Adrenal gland (tissue), 12 donors: ENCODE results near the gene VRK1. TPM values are rescaled to one million over a fixed set of nuclear protein-coding genes. Genes with fewer than 3 reads are reported as not detected.

Experiments used
- DNase-seq, 7 donors: peaks; one replicate each; pipeline ENCODE4 v3.0.0-alpha.2; 2019 to 2020
- H3K27ac ChIP-seq, 5 donors: fragments of 200-600 bp; sonication (generic) in 4 of 5; 1 replicate in 3 of 5; 2 replicates in 2 of 5; pipeline versions ENCODE4 v1.5.1 to v1.8.0; 2016 to 2020; ENCODE audit warnings: mild to moderate bottlenecking in 1 of 5
- H3K27me3 ChIP-seq: fragments of 200-600 bp; 2 replicates; pipeline ENCODE4 v1.8.0; 2021
- H3K36me3 ChIP-seq, 2 donors: fragments of 200-600 bp; replicated peaks in 1 of 2; 1 replicate in 1 of 2; 2 replicates in 1 of 2; pipeline versions ENCODE4 v1.5.1 to v1.8.0; 2018 to 2022
- H3K4me1 ChIP-seq, 2 donors: fragments of 200-600 bp; replicated peaks in 1 of 2; 1 replicate in 1 of 2; 2 replicates in 1 of 2; pipeline versions ENCODE4 v1.5.1 to v1.8.0; 2018 to 2021
- H3K4me3 ChIP-seq, 4 donors: fragments of 200-600 bp; sonication (generic) in 3 of 4; one replicate each; pipeline ENCODE4 v1.5.1; 2016 to 2018
- H3K9me3 ChIP-seq, 3 donors: fragments of 200-600 bp; sonication (generic) in 1 of 3; replicated peaks in 1 of 3; 1 replicate in 2 of 3; 2 replicates in 1 of 3; pipeline versions ENCODE4 v1.5.1 to v1.8.0; 2016 to 2021
- POLR2A ChIP-seq, 2 donors: fragments of 450-650 bp; IDR thresholded peaks; one replicate each; pipeline ENCODE4 v1.6.1; 2017; ENCODE audit warnings: antibody characterized with exemption in 2 of 2, mild to moderate bottlenecking in 2 of 2, moderate library complexity in 1 of 2
- WGBS, 4 donors: extraction: QIAGEN DNeasy Blood & Tissue Kit in 2 of 4; methylation state at CpG; one replicate each; pipeline versions ENCODE4 v1.1.5 to v1.1.7; 2013 to 2017; 5-methylcytosine and 5-hydroxymethylcytosine counted together
- intact Hi-C, 2 donors: fragments of 100-400 bp; cut with DNase I; formaldehyde crosslinking; loops; one replicate each; pipeline versions ENCODE4 v1.14.1 to v1.15.0; 2022 to 2023
- polyA plus RNA-seq, 3 donors: library from polyadenylated mRNA; stranded (reverse); fragments of 200-250 nt in 2 of 3; fragments of 350-450 nt in 1 of 3; fragmentation: Illumina TruSeq in 1 of 3; extraction: RNeasy Lipid Tissue Mini Kit (QIAGEN cat#74804) in 1 of 3; gene quantifications; one replicate each; pipeline ENCODE4 v1.2.3, GENCODE V29; 2013 to 2014
- total RNA-seq, 9 donors: library from RNA; depleted of rRNA in 4 of 9; stranded (reverse); fragments of >200 nt in 4 of 9; fragments of 120-200 nt in 1 of 9; fragmentation: NEBNext Ultra II Directional in 1 of 9; extraction: Animal tissue kit (Norgen Biotek cat#: 25700) in 1 of 9; gene quantifications; one replicate each; pipeline versions ENCODE4 v1.1.0 to v1.2.4, GENCODE V29; 2013 to 2023
- TF ChIP-seq, protein P1 (sequence below), 6 experiments: fragments of 450-650 bp in 4 of 6; fragments of 200-600 bp in 2 of 6; sonication (generic) in 1 of 6; IDR thresholded peaks; 1 replicate in 5 of 6; 2 replicates in 1 of 6; pipeline versions ENCODE4 v1.5.1 to v1.8.0; 2016 to 2021; ENCODE audit warnings: antibody characterized with exemption in 6 of 6, mild to moderate bottlenecking in 2 of 6, moderate library complexity in 1 of 6
- donor health status: healthy with polysubstance abuse.
- donor health status: Bipolar disorder and iron deficiency.
- donor health status: DM: yes; HTN: yes; CAD: no.
- donor health status: DM: no; HTN: no; CAD: no.
- donor health status: DM: no; HTN: no; CAD: no.
- donor health status: DM: yes; HTN: yes; CAD: no.

VRK1 gene
- total and polyA plus RNA-seq, 12 donors, result 2.9 to 25.5 (median 7.0) TPM

DNA sequence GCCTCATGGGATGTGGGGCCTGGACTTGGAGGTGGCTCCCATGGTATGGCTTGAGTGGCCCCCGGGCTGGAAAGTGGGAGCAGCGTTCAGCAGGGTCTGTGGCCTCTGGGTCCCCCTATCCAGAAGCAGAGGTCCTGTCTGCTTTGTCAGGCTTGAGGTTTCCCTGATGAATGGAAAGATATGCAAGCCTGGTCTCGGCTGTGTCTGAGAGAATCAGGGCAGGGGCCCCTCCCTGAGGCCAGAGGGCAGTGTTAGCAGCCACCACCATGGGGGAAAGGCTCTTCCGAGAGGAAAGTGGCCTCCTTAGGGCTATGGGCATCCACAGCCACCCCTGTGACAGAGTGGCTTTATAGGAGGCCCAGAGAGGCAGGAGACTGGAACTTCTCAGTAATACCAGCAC lies 128.2 kb downstream of the VRK1 start:
- intact Hi-C loops, result no loop called here

DNA sequence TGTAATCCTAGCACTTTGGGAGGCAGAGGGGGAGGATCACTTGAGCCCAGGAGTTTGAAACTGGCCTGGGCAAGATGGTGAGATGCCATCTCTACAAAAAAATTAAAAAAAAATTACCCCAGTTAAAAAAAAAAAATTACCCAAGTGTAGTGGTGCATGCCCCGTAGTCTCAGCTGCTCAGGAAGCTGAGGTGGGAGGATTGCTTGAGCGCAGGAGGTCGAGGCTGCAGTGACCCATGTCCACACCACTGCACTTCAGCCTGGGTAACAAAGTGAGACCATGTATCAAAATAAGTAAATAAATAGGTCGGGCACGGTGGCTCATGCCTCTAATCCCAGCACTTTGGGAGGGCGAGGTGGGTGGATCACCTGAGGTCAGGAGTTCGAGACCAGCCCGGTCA lies 128.8 kb downstream of the VRK1 start:
- H3K4me1 ChIP-seq, result no peaks in the 10 kb centered on the region
- 77 to 91% (median 81%) methylated on average over 8 of the region's 8 CpGs for WGBS, 4 donors
- no peak overlapping the region for H3K27ac ChIP-seq
- TF ChIP-seq POLR2A (IDR thresholded peaks at IDR 0.05), result no peak
- TF ChIP-seq, protein P1, sequence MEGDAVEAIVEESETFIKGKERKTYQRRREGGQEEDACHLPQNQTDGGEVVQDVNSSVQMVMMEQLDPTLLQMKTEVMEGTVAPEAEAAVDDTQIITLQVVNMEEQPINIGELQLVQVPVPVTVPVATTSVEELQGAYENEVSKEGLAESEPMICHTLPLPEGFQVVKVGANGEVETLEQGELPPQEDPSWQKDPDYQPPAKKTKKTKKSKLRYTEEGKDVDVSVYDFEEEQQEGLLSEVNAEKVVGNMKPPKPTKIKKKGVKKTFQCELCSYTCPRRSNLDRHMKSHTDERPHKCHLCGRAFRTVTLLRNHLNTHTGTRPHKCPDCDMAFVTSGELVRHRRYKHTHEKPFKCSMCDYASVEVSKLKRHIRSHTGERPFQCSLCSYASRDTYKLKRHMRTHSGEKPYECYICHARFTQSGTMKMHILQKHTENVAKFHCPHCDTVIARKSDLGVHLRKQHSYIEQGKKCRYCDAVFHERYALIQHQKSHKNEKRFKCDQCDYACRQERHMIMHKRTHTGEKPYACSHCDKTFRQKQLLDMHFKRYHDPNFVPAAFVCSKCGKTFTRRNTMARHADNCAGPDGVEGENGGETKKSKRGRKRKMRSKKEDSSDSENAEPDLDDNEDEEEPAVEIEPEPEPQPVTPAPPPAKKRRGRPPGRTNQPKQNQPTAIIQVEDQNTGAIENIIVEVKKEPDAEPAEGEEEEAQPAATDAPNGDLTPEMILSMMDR (IDR thresholded peaks at IDR 0.05), result no peak
- H3K9me3 ChIP-seq, result no peaks in the 10 kb centered on the region
- H3K36me3 ChIP-seq, result no peaks in the 10 kb centered on the region
- DNase-seq, result no peak
- no peaks in the 10 kb centered on the region for H3K27me3 ChIP-seq
- H3K4me3 ChIP-seq, result no peak overlapping the region
- intact Hi-C loops, result no loop called here

More for the DNA sequence above, 128.2 kb downstream of the VRK1 start:
- no peak for TF ChIP-seq POLR2A (IDR thresholded peaks at IDR 0.05)
- TF ChIP-seq, protein P1 (IDR thresholded peaks at IDR 0.05), result no peak
- H3K27ac ChIP-seq, result no peak overlapping the region
- H3K9me3 ChIP-seq, result no peaks in the 10 kb centered on the region
- H3K27me3 ChIP-seq, result no peaks in the 10 kb centered on the region
- 71 to 88% (median 80%) methylated on average over 1 to 4 of the region's 4 CpGs for WGBS, 4 donors
- DNase-seq, result no peak
- H3K4me3 ChIP-seq, result no peak overlapping the region
- no peaks in the 10 kb centered on the region for H3K36me3 ChIP-seq
- no peaks in the 10 kb centered on the region for H3K4me1 ChIP-seq

DNA sequence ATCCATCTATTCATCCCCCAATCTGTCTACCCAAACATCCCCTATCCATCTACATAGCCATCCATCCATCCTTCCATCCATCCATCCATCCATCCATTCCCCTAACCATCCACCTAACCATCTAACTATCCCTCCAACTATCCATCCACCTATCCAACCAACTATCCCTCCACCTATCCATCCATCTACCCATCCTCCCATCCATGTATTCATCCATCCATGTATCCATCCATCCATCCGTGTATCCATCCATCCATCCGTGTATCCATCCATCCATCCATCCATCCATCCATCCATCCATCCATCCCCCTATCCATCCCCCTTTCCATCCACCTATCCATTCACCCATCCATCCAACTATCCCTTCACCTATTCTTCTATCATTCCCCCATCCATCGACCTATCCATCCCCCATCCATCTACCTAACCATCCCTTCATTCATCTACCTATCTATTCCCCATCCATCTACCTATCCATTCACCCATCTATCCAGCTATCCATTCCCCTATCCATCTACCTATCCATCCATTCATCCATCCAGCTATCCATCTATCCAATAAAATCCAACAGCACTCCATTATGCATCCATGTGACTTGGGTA lies 131.7 kb downstream of the VRK1 start:
- no peaks in the 10 kb centered on the region for H3K9me3 ChIP-seq
- intact Hi-C loops, result no loop called here
- H3K27ac ChIP-seq, result no peak overlapping the region
- H3K36me3 ChIP-seq, result no peaks in the 10 kb centered on the region
- TF ChIP-seq, protein P1 (IDR thresholded peaks at IDR 0.05), result no peak
- no peak for TF ChIP-seq POLR2A (IDR thresholded peaks at IDR 0.05)
- 89 to 97% (median 94%) methylated on average over 3 of the region's 3 CpGs for WGBS, 4 donors
- no peak overlapping the region for H3K4me3 ChIP-seq
- no peaks in the 10 kb centered on the region for H3K27me3 ChIP-seq
- no peak for DNase-seq
- H3K4me1 ChIP-seq, result no peaks in the 10 kb centered on the region

DNA sequence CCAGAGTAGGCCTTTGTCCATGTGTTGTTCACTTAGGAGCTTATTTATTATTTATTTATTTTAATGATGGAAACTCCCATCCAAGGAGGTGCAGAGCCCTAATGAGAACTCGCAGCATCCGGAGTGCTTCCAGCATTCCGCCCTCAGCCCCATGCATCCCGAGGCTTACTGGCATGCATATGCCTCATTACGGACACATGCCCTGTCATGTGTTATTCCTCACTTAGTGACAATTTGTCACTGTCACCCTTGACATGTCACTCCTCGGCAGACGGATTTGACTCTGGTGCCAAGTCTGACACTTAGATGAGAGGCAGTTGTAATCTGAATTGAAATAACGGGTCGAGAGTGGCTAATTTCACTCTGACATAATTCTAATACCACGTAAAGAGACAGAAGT lies 132.8 kb downstream of the VRK1 start:
- WGBS, 4 donors, result 64 to 69% (median 66%) methylated on average over 10 of the region's 10 CpGs
- DNase-seq, result no peak
- no peak for TF ChIP-seq POLR2A (IDR thresholded peaks at IDR 0.05)
- TF ChIP-seq, protein P1 (IDR thresholded peaks at IDR 0.05), result no peak
- Histone ChIP-seq H3K27ac (no peak overlapping the region), H3K27me3 (no peaks in the 10 kb centered on the region), H3K4me1 (no peaks in the 10 kb centered on the region), H3K36me3 (no peaks in the 10 kb centered on the region), H3K9me3 (no peaks in the 10 kb centered on the region), H3K4me3 (no peak overlapping the region)
- intact Hi-C loops, result no loop called here
